NCI-H2107 treated with DMSO at 0.1 percent for 48 hours (cell line): Measurements from ENCODE around the gene PIR.

ENCODE experiments used
- DNase-seq: peaks from one replicate; lab custom pipeline; 2025; ENCODE audit not compliant: unreplicated experiment; lab: John Stamatoyannopoulos, UW

PIR gene

DNA sequence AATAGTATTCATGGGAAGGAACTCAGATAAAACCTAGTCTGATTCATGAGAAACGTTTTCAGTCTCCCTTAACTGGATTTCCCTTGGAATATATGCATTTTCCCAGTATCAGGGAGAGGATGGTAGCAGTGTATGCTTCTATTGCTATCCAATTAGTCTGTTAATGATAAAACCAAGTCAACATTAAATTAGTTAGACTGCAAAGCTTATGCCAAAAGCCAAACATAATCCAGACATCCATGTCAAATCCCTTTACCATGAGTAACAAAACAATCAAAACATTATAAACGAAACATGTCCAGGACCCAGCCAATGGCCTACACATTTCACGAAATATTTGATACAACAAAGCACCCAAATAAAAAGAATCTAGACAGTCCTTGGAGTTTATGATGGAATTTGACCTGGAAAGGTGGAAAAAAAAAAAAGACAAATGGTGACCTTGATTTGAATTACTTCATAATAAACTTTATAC, 74.4 kb downstream of the PIR start:
- DNase-seq = no peak

DNA sequence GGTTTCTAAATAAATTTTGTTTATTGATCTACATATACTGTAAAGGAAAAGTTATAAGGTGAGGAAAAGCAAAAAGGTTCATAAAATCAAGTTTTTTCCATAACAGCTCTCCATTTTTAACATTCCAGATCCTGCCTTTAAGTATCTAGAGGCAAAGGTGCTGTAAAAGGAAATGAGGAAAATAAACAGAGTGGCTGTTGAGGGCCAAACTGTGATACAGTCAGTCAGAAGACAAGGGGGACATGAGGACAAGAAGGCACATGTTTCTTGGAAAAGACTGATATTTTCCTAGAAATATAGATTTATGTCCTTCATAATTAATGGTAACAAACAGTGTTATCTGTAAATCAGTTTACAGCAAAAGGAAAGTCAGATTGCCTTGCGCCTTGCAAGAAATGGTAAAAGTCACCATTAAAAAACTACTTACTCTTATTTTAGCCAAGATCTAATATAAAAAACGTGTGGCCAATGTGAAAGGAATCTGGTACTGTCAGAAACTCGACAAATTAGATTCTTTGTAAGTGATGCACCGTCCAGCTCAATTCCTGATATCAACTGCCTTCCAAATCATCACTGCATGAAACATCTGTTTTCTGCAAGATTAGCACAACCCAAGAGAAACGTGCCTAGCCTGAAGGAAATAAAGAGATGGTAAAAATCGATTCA, 75.0 kb downstream of the PIR start:
- no peak for DNase-seq

DNA sequence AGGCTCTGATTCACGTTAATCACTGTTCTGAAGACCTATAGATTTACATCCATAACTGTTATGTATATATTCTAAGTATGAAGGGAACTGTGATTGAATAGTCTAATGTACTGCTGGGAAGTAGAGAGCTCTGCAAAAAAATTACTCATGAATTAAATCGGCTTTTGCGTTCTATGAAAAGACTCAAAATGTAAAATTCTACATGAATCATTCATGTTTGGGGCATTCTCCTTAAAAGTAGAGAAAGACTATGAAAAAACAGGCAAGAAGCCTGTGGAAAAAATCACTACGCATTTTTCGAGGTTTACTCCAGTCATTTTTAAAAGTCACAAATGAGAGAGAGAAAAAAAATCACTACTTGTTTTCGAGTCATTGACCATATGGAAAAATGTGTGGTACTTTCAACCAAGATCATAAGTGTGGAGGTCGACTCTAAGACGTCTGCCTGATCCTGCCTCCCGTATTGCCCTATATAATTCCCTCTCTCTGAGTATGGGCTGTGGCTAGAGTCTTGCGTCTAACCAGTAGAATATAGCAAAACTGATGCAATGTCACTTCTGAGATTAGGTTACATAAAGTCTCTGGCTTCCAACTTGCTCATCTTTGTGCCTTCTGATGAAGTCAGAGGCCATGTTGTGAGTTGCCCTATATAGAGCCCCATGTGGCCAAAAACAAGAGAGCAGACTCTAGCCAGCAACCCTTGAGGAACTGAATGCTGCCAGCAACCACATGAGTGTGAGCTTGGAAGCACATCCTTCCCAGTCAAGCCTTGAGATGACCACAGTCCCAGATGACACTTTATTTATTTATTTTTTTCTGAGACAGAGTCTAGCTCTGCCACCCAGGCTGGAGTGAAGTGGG, 76.8 kb downstream of the PIR start:
- no peak for DNase-seq

DNA sequence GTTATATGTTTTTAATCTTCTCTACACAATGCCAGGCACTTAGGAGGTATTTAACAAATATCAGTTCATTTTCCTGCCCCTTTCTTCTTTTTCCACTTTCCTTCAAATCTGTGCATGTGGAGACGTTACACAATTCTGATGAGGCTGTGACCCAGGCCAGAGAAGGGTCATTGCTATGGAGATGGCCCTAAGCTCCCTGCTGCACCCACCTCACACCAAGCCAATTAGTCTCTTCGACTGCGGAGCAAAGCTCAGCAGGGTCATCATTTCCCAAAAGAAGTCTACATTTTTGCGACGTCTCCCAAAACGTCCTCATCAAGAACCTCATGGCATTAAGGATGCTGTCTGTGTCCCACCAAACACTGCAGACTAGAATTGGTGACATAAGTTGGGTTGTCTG, 80.0 kb downstream of the PIR start:
- no peak for DNase-seq

DNA sequence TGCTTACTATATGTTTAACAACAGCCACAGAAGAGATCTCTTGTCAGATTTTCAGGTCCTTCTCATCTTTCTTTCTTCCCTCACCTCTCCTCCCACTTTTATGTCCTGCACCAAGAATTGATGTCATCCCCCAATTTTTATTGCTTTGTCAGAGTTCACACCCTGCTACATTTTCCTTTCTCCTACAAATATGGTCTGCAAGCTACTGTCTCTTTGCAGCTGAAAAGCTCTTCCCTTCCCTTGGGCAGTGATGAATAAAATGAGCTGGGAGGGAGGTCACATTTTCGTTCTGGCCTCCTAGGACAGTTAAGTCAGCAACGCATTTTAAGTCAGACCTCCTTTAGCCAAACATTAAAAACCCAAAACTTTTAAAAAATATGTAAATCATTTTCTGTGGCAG, 82.2 kb downstream of the PIR start:
- DNase-seq = no peak

DNA sequence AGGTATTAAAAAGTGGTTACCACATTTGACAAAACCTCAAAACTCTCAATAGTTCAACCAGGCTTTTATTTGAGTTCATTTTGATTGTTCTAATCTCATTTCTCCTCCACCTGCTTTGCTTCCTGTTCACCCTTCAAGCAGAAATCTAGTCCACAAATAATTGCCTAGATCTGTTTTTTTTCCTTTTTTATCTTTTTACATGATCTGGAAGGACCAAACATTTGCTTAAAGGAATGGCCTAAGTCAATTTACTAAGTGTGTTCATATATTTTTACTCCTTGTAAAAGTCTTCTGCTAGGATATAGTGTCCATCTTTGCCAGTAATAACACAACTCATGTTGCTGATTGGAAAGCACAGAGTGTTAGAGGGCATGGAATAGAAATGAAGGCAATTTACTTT, 82.7 kb downstream of the PIR start:
- DNase-seq = no peak

DNA sequence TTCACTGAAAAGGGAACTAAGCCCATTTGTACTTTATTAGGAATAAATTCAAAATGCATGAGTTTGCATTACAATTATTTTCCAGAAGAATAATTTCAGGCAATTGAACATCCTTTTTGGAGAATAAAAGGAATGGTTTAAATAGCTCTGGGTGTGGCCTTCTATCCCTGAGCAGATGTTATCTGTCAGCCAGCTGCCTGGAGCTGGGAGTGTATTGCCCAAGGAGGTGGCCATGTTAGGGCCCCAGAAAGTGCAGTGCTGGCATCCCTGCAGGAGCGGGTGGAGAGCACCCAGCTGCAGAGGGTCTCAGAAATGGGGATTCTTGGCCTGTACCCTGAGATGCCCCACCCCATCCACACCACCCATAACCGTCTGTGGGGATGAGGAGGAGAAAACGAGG, 87.3 kb downstream of the PIR start:
- no peak for DNase-seq

DNA sequence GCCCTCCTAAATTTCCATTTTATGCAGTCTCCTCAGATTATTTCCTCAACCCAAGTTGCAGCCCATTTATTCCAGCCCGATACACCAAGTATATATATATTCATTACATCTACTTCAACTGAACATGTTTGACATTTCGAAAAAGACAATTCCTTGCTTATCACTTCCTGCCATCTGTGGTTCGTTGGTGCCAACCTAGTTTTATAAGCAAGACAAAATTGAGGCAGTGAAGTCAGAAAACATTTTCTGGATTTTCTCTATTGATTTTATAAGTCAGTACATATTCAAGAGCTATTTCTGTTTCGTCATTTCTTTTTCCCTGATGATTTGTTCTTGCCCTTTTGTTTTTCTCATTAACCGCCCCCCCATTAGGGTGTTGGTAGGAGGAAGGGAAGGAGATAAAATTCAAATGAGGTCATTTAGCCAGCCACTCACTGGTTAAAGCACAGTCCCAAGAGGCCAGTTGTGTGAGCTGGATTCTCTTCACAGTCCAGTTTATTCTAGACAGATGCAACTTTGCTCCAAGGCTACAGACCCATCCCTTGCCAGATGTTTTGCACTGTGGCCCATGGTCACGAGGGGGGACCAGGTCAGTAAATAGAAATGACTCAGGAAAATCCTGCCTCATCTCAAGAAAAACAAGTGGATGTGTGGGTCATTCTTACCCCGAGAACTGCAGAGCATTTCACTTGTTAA, 88.6 kb downstream of the PIR start:
- DNase-seq = no peak

DNA sequence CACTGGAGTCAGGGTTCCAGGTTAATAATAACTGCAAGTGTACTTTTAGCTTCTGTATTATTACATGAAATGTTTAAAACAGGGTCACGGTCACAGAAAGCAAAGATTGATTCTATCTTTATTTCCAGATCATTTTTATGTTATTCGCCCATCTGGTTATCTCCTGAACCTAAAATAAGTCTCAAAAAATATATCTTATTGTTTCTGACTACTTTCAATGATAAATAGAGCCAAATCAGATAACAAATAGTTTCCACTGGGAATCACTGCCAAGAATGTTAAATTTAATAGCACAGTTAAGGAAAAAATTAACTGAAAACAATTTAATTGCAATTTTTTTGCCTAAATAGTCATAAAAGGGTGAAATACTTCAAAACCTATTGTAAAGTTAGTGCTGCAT, 91.8 kb downstream of the PIR start:
- DNase-seq = no peak

DNA sequence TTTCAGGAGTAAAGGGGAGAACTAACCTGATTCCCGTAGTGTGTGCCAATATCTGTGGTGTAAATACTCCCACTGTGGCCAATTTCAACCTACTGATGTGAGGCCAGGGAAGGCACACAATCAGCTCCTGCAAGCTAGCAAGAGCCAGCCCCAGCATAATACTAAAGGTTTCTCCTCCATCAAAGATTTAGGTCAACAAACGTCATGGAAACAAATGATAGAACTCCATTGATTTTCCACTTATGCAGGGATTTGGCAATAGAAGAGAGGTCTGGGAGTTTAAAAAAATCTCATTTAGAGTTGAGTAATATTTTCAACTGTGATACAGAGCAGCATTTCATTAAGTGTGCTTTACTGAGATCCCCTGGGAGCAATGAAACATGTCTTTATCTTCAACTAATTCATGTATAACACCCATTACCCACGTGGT, 93.2 kb downstream of the PIR start:
- DNase-seq = no peak

DNA sequence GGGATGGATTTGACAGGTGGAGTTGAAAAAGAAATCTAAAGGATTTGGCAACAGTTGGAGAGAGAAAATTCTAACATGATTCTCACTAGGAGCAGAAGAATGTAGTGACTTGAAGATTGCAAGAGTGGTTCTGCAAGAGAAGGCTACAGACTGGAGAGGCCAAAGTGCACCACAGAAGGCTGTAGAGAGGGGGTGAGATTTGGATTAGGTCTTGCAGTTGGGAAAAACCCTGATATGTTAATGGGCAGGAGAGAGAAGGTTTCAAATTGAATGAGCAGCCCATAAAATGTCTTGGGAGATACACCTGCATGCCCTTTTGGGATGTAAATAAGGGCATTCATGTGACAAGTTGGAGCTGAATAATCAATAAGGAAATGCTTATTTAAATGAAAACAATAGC, 94.3 kb downstream of the PIR start:
- no peak for DNase-seq

DNA sequence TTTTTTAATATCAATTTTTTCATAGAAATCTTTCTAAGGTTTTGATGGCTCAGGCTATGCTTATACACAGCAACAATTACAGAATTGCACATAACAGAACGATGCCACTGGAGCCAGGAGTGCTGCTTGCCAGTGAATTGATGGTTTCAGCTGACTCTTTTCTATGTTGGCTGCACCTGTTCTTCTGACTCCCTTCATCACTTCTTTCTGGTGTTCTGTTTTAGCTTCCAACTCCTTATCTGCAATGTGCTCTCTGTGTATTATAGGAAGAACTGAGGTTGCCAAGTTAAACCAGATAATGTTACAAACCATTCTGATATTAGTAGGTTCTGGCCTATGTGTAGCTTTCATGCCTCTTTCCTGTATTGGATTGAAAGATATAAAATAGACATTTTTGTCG, 97.3 kb downstream of the PIR start:
- no peak for DNase-seq

DNA sequence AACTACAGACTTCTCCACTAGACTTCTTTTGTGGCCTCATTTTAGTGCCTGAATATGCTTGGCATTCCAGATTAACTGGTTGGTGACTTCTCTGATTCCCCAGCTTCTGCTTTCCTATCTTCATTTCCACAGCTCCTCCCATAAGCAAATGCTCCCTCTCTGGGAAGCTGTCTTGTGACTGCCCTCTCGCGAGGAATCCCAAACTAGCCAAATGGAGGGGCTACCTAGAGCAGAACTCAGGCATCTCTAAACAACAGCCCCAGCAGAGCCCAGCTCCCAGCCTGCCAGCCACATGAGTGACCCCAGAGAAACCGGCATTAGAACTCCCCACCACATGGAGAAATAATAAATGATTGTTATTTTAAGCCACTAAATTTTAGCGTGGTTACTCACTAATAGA, 101.3 kb downstream of the PIR start:
- DNase-seq = no peak

DNA sequence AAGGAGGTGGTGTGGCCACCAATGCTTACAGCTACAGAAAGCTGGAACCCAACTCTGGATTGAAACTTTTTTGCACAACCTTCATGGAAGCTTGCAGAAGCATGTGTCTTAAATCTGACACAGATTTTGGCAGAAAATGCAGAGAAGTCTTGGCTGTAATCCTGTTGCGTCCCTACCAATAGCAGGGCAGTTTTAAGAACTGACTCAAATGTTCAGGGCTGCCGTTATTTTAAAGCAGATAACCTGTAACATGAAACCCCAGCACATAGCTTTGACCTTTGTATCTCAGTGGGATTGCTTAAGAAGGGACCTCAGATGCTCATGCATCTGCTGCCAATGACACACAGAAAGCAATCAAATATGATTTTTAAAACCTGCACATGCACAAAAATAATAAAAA, 108.8 kb downstream of the PIR start, which contains the start of gene VEGFD:
TSS of gene VEGFD (minus strand) at position 110 of the 400 bp plus-strand sequence. CDS start 467 bp downstream, outside the sequence.
- no peak for DNase-seq

DNA sequence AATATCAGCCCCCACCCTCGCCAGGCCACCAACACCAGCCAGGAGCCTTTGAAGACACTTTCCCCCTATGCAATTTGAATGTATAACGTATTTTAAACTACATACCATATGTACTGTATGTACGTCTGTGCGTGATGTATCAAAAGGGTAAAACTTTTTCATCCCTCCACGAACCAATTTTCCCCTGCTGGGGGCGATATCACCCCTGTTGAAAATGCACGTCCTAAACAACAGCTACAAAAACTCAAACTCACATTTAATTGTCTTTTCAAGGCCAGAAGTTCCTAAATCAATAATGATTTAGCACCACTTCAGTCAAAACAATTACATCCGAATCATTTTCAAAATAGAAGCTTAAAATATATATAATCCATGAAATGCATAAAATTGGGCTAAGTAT, 110.3 kb downstream of the PIR start:
- no peak for DNase-seq

DNA sequence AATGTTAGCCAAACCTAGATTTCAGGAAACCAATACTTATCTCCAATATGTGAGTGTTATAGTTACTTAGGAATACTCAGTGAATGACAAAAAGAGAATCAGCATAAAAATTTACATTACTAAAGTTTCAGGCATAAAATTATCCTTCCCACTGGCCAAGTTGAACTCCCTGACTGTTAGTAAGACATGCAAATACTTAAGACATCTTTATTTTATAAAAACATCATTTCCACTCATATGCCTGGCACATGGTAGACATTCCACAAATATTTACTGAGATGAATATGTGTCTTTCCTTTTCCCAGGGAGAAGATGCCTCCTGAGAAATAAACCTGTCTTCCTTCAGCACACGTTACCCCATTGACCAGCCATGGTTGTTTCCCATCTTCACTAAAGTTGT, 116.2 kb downstream of the PIR start:
- DNase-seq = no peak

DNA sequence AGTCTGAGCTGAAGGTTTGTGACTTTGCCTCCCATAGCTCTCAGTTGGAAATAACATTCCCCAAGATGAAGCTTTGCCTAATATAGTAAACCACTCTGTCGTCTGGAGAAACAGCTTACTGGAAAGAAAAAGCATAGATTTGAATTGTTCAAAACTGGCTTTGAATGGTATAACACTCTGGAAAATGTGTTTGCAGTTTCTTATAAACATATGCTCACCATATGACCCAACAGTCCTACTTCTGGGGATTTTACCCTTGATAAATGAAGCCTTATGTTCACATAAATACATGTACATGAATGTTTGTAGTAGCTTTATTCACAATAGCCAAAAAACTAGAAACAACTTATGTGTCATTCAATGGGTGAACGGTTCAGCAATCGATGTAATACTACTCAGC, 119.2 kb downstream of the PIR start:
- DNase-seq = no peak

DNA sequence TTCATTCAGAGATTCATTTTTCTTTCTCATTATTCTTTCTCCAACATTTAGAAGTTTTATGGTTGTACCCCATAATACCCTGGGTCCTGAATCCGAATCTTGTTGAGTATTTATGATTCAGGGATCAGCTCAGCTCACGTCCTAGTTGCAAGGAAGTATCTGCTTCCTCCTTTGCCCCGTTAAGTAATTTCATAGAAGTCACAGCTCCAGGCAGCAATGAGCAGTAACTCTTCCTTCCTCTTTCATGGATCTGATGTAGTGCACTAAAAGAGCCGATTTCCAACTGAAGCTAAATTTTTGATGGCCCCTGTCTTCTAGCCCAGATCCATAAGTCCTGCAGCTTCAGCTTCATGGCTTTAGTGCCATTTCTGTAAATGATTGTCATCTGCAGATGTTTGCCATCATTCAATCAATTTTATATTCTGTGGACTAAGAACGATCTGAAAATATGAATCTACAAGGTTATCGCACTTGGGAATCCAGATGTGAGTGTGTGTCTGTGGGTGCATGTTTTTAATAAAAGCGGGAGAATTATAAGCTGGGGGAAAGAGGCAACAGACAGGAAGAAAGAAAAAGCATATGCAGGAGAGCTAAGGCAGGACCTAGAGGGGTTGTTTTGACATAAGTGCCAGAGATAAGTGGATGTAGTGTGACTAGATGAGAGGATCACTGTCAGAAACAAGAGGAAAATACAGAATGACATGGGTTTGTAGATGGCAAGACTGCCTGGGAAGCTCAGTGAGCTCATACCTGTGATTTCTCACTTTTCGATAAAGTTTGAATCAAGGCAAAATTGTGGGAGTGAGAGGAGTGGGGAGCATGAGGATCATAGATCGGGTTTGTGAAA, 126.4 kb downstream of the PIR start:
- DNase-seq = no peak

DNA sequence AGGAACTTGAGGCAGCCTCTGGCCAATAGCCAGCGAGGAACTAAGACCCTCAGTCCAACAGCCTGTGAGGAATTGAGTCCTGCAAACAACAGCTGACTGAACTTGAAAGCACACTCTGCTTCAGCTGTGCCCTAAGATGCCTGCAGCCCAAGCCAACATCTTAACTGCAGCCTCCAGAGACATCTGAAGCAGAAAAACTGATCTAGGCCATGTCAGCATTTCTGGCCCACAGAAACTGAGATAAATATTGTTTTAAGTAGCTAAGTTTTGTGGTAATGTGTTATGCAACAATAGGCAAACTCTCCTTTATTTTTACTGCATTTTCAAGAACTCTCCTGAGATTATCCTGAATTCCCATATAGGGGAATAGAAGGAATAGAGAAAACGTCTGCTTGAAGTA, 133.4 kb downstream of the PIR start:
- no peak for DNase-seq

DNA sequence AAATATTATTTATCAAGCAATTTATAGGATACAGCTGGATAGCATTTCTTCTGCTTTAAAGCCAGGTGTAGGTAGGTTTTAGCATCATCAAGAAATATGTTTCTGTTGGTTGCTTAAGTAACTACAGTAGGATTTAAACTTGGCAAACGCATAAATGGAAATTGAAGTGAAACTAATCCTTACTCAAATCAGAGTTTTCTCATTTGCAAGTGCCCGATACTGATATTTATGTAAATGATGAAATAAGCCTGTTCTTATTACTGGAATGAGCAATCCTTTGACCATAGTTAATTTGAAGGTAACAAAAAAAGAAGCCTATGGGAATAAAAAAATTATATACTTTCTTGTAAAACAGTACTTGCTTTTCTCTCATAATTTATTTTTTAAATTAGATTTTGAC, 134.6 kb downstream of the PIR start:
- no peak for DNase-seq

DNA sequence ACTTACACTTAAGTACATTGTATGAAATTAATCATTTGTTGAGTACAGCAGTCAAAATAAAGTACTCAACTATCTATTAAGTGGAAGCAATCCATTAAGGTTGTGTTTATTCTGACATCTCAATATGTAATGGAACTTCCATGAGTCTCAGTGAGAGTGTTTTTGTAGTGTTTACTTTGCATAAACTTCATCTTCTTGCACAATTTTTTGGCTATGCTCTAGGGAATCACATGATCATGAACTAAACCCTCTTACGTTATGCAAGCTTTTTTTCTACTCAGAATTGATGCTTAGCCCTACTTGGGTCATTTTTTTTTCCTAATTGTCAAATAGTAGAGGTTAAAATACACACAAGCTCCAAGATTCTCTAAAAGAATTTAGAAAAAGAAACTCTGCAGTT, 136.7 kb downstream of the PIR start:
- no peak for DNase-seq
